Measurements from ENCODE around the gene MPDU1.
"Not testable (repeated sequence)": the region's sequence is repeated elsewhere in the genome, so short reads cannot be mapped to it uniquely, and the experiment has no call there.

The MPDU1 gene

GRCh38 chr17:7589891-7590691 is 6.4 kb downstream of the MPDU1 start, which contains the start of gene SOX15:
Gene SOX15, minus strand, starts transcription at chr17:7590094. Its CDS starts 418 bp downstream, at chr17:7589676.
- no peak within 1 kb of the TSS for H3K4me3 ChIP-seq (ENCODE audit: low read depth, low read length)
- no peak for DNase-seq (ENCODE audit: low read depth)

GRCh38 chr17:7590743-7591142 is 7.1 kb downstream of the MPDU1 start:
- DNase-seq (ENCODE audit: low read depth): no peak
- no peak overlapping the region for H3K4me3 ChIP-seq (ENCODE audit: low read depth, low read length)
- TF ChIP-seq, protein P1, sequence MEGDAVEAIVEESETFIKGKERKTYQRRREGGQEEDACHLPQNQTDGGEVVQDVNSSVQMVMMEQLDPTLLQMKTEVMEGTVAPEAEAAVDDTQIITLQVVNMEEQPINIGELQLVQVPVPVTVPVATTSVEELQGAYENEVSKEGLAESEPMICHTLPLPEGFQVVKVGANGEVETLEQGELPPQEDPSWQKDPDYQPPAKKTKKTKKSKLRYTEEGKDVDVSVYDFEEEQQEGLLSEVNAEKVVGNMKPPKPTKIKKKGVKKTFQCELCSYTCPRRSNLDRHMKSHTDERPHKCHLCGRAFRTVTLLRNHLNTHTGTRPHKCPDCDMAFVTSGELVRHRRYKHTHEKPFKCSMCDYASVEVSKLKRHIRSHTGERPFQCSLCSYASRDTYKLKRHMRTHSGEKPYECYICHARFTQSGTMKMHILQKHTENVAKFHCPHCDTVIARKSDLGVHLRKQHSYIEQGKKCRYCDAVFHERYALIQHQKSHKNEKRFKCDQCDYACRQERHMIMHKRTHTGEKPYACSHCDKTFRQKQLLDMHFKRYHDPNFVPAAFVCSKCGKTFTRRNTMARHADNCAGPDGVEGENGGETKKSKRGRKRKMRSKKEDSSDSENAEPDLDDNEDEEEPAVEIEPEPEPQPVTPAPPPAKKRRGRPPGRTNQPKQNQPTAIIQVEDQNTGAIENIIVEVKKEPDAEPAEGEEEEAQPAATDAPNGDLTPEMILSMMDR (IDR thresholded peaks at IDR 0.05; ENCODE audit: control insufficient read depth, extremely low read depth, insufficient read depth): no peak

More at GRCh38 chr17:7589891-7590691, 6.4 kb downstream of the MPDU1 start, which contains the start of gene SOX15:
- TF ChIP-seq, protein P1 (IDR thresholded peaks at IDR 0.05; ENCODE audit: control insufficient read depth, extremely low read depth, insufficient read depth): no peak

DNA sequence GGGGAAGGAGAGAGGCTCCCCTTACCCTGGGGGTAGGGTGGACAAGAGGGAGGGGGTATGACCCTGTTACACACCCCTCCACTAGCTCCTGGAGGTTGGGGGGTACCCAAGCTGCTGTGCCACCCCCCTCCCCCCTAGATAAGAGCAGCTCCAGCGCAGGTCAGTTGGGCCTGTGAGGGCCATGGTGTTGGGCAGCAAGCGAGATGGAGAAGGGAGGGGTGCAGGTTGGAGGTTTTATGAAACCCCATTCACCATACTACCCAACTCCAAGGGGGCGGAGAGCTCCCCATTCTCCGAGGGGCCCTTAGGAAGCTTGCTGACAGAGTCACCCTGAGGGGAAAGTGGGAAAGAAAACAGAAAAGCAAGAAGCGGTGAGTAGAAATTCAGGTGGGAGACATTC is 7.9 kb downstream of the MPDU1 start:
- TF ChIP-seq, protein P1 (IDR thresholded peaks at IDR 0.05; ENCODE audit: control insufficient read depth, extremely low read depth, insufficient read depth): no peak
- no peak overlapping the region for H3K4me3 ChIP-seq (ENCODE audit: low read depth, low read length)
- DNase-seq (ENCODE audit: low read depth): no peak

DNA sequence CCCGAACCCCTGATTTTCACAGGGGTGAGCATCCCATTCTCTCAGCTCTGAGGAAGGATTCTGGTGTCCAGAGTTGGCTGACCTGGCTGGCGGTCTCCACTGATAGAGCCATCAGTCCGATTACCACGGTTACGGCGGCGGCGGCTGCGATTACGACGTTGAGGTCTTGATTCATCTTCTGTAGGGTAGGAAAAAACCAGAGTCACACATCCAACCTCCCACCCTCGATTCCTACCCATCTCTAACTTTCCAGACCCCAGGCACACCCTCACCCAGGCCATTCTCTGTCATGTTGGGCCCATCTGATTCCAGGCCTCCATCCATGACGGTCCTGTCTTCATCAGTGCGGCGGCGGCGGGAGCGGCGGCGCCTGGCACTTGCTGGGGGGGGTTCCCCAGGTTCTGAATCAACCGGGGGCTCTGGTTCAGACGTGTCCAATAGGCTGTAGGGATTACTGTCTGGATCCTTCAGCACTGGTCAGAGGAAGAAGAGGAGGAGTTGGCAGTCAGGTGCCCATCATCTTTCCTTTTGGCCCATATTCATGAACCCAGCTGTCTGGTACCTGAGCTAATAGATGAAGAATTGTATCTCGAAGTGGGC is 8.9 kb downstream of the MPDU1 start:
- H3K4me3 ChIP-seq (ENCODE audit: low read depth, low read length): no peak overlapping the region
- no peak for DNase-seq (ENCODE audit: low read depth)
- TF ChIP-seq, protein P1 (IDR thresholded peaks at IDR 0.05; ENCODE audit: control insufficient read depth, extremely low read depth, insufficient read depth): no peak

DNA sequence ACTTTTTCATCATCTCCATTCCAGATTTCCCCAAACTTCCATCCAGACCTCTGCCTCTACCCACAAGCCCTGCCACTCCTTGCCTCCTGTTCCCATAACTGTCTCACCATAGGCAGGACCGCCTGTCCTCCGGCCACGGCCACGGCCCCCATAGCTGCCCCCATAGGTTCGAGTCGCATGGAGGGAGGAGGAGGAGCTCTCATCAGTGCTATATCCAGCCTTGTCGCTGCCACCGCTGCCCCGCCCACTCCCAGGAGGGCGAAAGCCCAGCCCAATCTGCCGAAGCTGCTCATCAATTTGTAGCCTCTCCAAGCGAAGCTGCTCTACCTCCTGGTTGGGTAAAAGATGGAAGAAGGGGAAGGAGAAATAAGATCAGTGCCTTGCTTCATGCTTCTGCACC is 9.6 kb downstream of the MPDU1 start:
- H3K4me3 ChIP-seq (ENCODE audit: low read depth, low read length): no peak overlapping the region
- TF ChIP-seq, protein P1 (IDR thresholded peaks at IDR 0.05; ENCODE audit: control insufficient read depth, extremely low read depth, insufficient read depth): no peak
- no peak for DNase-seq (ENCODE audit: low read depth)

DNA sequence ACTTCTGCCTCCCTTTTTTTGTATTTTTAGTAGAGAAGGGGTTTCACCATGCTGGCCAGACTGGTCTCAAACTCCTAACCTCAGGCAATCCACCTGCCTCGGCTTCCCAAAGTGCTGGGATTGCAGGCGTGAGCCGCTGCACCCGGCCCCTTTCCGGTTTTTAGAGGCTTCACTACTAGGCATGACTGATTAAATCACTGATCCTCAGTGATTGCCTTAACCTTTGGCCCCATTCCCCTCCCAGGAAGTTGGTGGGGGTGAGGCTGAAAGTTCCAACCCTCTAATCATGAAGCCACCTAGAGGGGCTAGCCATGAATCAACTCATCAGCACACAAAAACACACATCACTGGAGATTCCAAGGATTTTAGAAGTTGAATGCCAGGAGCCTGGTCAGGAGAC is 13.9 kb downstream of the MPDU1 start:
- not testable (repeated sequence) for DNase-seq (ENCODE audit: low read depth)

GRCh38 chr17:7606280-7606679 is 22.6 kb downstream of the MPDU1 start:
- no peak for DNase-seq (ENCODE audit: low read depth)
- H3K4me3 ChIP-seq (ENCODE audit: low read depth, low read length): no peak overlapping the region
- TF ChIP-seq, protein P1 (IDR thresholded peaks at IDR 0.05; ENCODE audit: control insufficient read depth, extremely low read depth, insufficient read depth): no peak

More for the DNA sequence above, 13.9 kb downstream of the MPDU1 start:
- not testable (repeated sequence) for H3K4me3 ChIP-seq (ENCODE audit: low read depth, low read length)

Data from LNCaP clone FGC (cell line).